BJ (cell line): ENCODE measurements around the gene CENPA. TPM values are rescaled to one million over a fixed set of nuclear protein-coding genes. Genes with fewer than 3 reads are reported as not detected.

Experiments used
- CTCF ChIA-PET: fragments of 350-600 bp; formaldehyde crosslinking; extraction: SDS; loops from one replicate; lab custom pipeline; 2021; ENCODE audit warnings: antibody characterized with exemption, inconsistent platforms; lab: Yijun Ruan, JAX
- POLR2A ChIA-PET: fragments of 300-600 bp; sonication (Branson Sonifier 250); formaldehyde crosslinking; extraction: SDS; loops from one replicate; lab custom pipeline; 2021; ENCODE audit warnings: antibody characterized with exemption; lab: Charles Lee
- DNase-seq: peaks from one replicate; pipeline ENCODE4 v3.0.0-alpha.2; 2011; ENCODE audit warnings: low read depth
- H3K27me3 ChIP-seq: 2 replicates; pipeline ENCODE4 v1.6.0; 2011; ENCODE audit warnings: low read length; ENCODE audit not compliant: control insufficient read depth, insufficient read depth
- H3K36me3 ChIP-seq: 2 replicates; pipeline ENCODE4 v1.5.1; 2011; ENCODE audit warnings: low read length; ENCODE audit not compliant: control insufficient read depth, insufficient read depth
- H3K4me3 ChIP-seq: 2 replicates; pipeline ENCODE4 v1.5.1; 2011; ENCODE audit warnings: low read depth, mild to moderate bottlenecking, control low read depth, low read length
- polyA plus RNA-seq: library from polyadenylated mRNA; depleted of rRNA; stranded (reverse); fragments of >200 nt; gene quantifications from 2 replicates; pipeline ENCODE4 v1.2.3, GENCODE V29; 2011
- TF ChIP-seq, protein P1 (sequence below): IDR thresholded peaks from 2 replicates; pipeline ENCODE4 v1.5.1; 2011; ENCODE audit warnings: low read depth, mild to moderate bottlenecking, control low read depth, inconsistent platforms, low read length, moderate library complexity; ENCODE audit not compliant: insufficient read depth

CENPA gene
- polyA plus RNA-seq, 1 experiment = 18.9 TPM

DNA sequence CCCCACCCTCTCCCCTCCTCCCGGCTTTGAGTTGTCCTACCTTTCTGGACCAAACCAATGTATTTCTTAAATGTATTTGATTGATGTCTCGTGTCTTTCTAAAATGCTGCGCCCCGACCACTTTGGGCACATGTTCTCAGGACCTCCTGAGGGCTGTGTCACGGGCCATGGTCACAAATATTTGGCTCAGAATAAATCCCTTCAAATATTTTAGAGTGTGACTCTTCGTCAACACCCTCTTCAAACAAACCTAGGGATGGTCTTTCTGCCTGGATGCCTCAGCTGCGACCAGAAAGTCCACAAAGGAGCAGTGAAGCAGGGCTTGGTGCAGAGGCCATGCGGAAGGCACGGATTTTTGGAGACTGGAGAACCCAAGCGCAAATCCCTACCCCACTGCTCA, 22.8 kb upstream of the CENPA start:
- POLR2A ChIA-PET = no interaction called here
- TF ChIP-seq, protein P1, sequence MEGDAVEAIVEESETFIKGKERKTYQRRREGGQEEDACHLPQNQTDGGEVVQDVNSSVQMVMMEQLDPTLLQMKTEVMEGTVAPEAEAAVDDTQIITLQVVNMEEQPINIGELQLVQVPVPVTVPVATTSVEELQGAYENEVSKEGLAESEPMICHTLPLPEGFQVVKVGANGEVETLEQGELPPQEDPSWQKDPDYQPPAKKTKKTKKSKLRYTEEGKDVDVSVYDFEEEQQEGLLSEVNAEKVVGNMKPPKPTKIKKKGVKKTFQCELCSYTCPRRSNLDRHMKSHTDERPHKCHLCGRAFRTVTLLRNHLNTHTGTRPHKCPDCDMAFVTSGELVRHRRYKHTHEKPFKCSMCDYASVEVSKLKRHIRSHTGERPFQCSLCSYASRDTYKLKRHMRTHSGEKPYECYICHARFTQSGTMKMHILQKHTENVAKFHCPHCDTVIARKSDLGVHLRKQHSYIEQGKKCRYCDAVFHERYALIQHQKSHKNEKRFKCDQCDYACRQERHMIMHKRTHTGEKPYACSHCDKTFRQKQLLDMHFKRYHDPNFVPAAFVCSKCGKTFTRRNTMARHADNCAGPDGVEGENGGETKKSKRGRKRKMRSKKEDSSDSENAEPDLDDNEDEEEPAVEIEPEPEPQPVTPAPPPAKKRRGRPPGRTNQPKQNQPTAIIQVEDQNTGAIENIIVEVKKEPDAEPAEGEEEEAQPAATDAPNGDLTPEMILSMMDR = no peak
- Histone ChIP-seq H3K36me3 (no peaks in the 10 kb centered on the region; the same call in 1 of the 2 replicates), H3K27me3 (no peaks in the 10 kb centered on the region), H3K4me3 (no peak overlapping the region)
- CTCF ChIA-PET = no interaction called here
- no peak for DNase-seq

DNA sequence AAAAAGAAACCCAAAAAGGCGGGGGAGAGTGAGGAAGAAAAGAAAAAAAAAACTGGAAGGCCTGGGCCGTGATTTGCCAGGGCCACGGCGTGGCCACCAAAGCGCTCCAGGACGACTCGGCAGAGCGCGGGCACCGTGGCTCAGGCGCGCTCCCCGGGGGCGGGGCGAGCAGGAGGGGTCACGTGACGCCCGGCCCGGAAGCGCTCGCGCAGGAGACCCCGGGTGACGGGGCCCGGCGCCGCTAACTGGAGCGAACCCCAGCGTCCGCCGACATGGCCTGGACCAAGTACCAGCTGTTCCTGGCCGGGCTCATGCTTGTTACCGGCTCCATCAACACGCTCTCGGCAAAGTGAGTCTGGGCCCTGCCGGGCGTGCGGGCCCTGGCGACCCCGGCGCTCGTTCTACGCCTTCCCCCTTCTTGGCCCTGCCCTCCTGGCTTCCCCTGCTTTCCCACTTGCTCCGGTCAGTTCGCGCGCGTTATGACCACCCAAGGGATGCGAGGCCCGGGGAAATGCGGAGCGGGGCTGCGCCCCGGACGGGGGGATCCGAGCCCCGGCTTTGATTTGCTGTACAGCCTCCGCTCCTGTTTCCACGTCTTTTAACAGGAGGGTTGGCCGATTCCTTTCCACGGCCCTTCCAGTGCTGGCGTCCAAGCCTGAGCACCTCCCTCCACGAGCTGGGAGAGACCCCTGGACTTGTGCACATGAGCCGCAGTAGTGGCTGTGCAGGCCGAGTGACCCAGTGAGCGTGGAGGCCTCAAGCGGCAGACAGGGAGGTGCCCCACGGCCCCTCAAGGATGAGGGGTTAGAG, 21.6 kb upstream of the CENPA start, which contains the start of gene SLC35F6:
TSS of gene SLC35F6 (plus strand) at position 207 of the 810 bp plus-strand sequence. CDS start at position 273, 66 bp downstream.
- ChIA-PET POLR2A (interaction anchor here (0.6 kb wide), 1 partner anchor 10 kb away, joined by 4 read pairs; no protein-coding TSS in a partner anchor), CTCF (interaction anchor here (1.1 to 1.2 kb wide), 2 partner anchors 81 to 645 kb away, joined by 3 to 6 read pairs; partner anchors contain the start of gene PPM1G)
- H3K36me3 ChIP-seq = no peaks in the 10 kb centered on the region; the same call in 1 of the 2 replicates
- peak within 1 kb of the TSS; percentile 69 for H3K4me3 ChIP-seq
- TF ChIP-seq, protein P1 = no peak
- no peaks in the 10 kb centered on the region for H3K27me3 ChIP-seq
- no peak for DNase-seq

DNA sequence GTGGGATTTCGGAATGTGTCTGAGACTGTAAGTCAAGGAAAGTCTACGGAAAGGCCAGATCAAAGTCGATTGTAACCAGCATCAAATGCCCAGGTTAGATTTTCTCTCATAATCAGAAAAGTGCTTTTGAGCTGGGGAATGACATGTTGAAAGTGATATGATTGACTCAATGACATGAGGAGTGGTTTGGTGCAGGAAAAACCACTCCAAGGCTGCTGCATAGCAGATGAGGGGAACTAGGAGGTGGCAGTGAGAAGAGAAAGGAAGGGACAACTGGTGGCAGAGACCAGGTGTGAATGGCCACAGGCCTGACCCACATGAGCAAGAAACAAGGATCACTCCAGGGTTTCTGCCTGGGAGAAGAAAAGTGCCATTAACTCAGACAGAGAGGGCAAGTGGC, 20.9 kb upstream of the CENPA start:
- DNase-seq = no peak
- H3K27me3 ChIP-seq = no peaks in the 10 kb centered on the region
- POLR2A ChIA-PET = interaction anchor here (0.6 kb wide), 1 partner anchor 10 kb away, joined by 4 read pairs; no protein-coding TSS in a partner anchor
- H3K36me3 ChIP-seq = no peaks in the 10 kb centered on the region; the same call in 1 of the 2 replicates
- CTCF ChIA-PET = interaction anchor here (1.1 to 1.2 kb wide), 3 partner anchors 81 to 644 kb away, joined by 3 to 6 read pairs (median 3); partner anchors contain the start of gene PPM1G
- peak overlapping the region; percentile 69 for H3K4me3 ChIP-seq
- TF ChIP-seq, protein P1 = no peak

DNA sequence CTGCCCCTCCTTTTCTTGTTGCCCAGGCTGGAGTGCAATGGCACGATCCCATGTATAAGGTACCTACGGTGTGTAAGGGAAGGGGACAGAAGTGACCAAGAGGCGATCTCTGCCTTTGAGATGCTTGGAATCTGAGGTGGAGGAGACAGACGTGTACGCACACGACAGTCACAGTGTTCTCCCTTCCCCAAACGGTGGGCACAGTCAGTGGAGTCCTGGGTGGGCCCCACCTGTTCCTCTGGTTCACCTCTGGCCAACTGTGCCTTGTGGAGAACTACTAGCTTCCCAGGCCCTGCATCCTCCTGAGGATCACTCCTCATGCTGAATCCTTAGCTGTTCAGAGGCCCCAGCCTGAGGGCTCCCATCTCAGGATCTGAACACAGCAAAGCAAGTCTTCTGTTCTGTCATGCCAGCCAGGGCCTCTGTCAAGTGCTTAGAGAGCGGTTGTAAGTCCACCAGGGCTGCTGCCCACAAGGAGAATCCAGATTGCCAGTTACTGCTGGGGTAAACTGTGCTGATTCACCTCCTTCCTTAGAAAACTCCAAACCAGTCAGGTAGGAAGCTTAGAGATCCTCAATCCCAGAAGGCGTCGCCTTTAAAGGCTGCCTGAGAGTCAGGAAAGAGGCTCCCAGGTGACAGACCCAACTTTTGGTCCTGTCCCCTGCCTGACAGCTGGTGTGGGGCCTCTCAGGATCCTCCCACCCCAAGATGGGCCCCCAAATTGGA, 20.2 kb upstream of the CENPA start:
- no peaks in the 10 kb centered on the region; the same call in 1 of the 2 replicates for H3K36me3 ChIP-seq
- CTCF ChIA-PET = interaction anchor here (1.1 to 1.2 kb wide), 3 partner anchors 80 to 644 kb away, joined by 3 to 6 read pairs (median 3); partner anchors contain the start of gene PPM1G
- peak overlapping the region; percentile 69 for H3K4me3 ChIP-seq
- POLR2A ChIA-PET = no interaction called here
- no peak for DNase-seq
- TF ChIP-seq, protein P1 = no peak
- no peaks in the 10 kb centered on the region for H3K27me3 ChIP-seq

DNA sequence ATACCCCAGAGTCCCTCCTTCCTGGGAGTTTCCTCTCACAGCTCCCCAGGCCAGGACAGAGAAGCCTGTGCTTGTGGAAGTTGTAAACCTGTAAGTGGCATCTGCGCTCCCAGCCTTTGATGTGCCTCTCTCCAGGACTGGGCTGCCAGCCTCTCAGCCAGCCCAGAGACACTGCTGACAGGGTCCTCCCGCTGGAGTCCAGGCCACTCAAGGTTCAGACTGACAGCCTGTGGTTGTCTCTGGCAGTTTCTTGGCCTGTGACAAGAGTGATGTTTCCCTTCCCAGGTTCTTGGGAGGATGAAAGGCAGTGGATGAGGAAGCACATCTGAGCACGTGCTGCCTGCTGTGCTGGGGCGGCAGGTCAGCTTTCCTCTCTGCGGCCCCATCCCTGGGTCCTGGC, 18.7 kb upstream of the CENPA start:
- H3K4me3 ChIP-seq = no peak overlapping the region
- H3K27me3 ChIP-seq = no peaks in the 10 kb centered on the region
- TF ChIP-seq, protein P1 = no peak
- ChIA-PET CTCF (no interaction called here), POLR2A (no interaction called here)
- DNase-seq = no peak
- H3K36me3 ChIP-seq = no peaks in the 10 kb centered on the region; the same call in 1 of the 2 replicates
